ENCODE measurements around the gene C1orf198.

C1orf198 gene

DNA sequence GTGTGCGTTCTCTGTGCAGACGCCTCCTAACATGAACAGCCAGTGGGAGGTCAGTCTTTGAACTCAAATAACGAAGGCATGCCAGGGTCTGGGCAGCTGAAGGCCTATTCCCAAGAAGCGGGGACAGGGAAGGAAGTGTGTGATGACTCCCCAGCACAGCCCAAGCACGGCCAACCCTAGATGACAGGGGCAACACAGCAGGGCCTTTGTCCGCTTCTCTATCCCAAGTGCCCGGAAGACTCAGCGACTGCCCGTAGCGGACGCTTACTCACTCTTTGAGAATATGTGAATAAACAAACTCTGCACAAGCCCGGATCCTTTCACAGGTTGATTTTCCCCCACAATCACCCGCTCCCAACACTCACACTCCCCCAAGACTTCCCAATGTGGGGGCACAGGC is 11.2 kb downstream of the C1orf198 start:
- Histone ChIP-seq H3K79me2 (ENCODE audit: control insufficient read depth, low read length) (no peaks in the 10 kb centered on the region), H3K9me3 (ENCODE audit: control insufficient read depth, insufficient read depth, low read length) (no peaks in the 10 kb centered on the region), H3K36me3 (ENCODE audit: control insufficient read depth, low read length) (no peaks in the 10 kb centered on the region), H4K20me1 (ENCODE audit: control insufficient read depth, insufficient read depth, low read depth, low read length) (no peaks in the 10 kb centered on the region), H3K4me1 (ENCODE audit: control insufficient read depth, low read length) (no peaks in the 10 kb centered on the region), H3K4me3 (ENCODE audit: low read length) (no peak overlapping the region), H3K9me2 (replicated peaks; ENCODE audit: control insufficient read depth, low read length) (no peaks in the 10 kb centered on the region), H3F3A (ENCODE audit: control insufficient read depth, insufficient read depth) (no peaks in the 10 kb centered on the region), H3K27ac (ENCODE audit: low read depth, low read length) (no peak overlapping the region), H3K27me3 (ENCODE audit: control insufficient read depth, low read length) (no peaks in the 10 kb centered on the region), H3K4me2 (ENCODE audit: low read length) (no peak overlapping the region)
- no peak for TF ChIP-seq EZH2phosphoT487 (IDR thresholded peaks at IDR 0.05; ENCODE audit: borderline replicate concordance, low read length)
- TF ChIP-seq, protein P1, sequence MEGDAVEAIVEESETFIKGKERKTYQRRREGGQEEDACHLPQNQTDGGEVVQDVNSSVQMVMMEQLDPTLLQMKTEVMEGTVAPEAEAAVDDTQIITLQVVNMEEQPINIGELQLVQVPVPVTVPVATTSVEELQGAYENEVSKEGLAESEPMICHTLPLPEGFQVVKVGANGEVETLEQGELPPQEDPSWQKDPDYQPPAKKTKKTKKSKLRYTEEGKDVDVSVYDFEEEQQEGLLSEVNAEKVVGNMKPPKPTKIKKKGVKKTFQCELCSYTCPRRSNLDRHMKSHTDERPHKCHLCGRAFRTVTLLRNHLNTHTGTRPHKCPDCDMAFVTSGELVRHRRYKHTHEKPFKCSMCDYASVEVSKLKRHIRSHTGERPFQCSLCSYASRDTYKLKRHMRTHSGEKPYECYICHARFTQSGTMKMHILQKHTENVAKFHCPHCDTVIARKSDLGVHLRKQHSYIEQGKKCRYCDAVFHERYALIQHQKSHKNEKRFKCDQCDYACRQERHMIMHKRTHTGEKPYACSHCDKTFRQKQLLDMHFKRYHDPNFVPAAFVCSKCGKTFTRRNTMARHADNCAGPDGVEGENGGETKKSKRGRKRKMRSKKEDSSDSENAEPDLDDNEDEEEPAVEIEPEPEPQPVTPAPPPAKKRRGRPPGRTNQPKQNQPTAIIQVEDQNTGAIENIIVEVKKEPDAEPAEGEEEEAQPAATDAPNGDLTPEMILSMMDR (IDR thresholded peaks at IDR 0.05; ENCODE audit: low read depth, low read length, poor library complexity, severe bottlenecking) = no peak

DNA sequence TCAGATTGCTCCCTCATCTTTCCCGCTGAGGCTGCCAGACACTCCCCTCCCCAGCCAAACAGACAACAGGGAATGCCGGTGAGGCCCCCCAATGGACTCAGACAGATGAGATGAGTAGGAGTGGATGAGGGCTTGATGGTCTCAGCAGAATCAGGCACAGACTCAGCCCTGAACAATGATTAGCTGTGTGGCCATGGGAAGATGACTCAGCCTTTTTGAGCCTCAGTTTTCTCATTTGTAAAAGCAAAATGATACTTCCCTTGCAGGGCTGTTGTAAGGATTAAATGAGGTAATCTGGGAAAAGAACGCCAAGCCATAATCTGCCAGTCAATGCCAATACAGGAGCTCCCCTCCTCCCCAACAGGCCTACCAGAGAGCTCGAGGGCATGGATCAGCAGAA is 12.4 kb downstream of the C1orf198 start:
- H3K9me2 ChIP-seq (replicated peaks; ENCODE audit: control insufficient read depth, low read length) = no peaks in the 10 kb centered on the region

DNA sequence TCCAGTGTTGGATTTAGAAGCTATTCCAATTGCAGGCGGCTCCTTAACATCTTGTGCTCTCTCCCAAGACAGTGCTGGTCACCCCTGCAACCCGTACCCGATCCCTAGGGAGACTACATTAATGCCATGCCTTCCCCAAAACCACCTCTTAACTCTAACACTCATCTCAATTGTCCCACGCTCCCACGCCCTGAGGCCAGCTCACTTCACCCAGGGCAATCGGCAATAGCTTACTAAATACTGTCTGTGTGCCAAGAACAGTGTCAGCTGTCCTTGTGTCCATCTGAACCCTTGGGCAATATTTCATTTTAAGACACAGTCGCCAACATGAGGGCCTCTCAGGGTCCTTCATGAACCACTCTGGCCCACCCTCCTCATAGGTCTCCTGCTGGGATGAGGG is 13.9 kb downstream of the C1orf198 start:
- H3K4me1 ChIP-seq (ENCODE audit: control insufficient read depth, low read length) = no peaks in the 10 kb centered on the region
- TF ChIP-seq, protein P1 (IDR thresholded peaks at IDR 0.05; ENCODE audit: low read depth, low read length, poor library complexity, severe bottlenecking) = no peak
- no peak for TF ChIP-seq EZH2phosphoT487 (IDR thresholded peaks at IDR 0.05; ENCODE audit: borderline replicate concordance, low read length)
- no peaks in the 10 kb centered on the region for H3K9me2 ChIP-seq (replicated peaks; ENCODE audit: control insufficient read depth, low read length)
- no peaks in the 10 kb centered on the region for H3K9me3 ChIP-seq (ENCODE audit: control insufficient read depth, insufficient read depth, low read length)
- H3K27ac ChIP-seq (ENCODE audit: low read depth, low read length) = no peak overlapping the region
- H3K79me2 ChIP-seq (ENCODE audit: control insufficient read depth, low read length) = no peaks in the 10 kb centered on the region
- H4K20me1 ChIP-seq (ENCODE audit: control insufficient read depth, insufficient read depth, low read depth, low read length) = no peaks in the 10 kb centered on the region
- H3F3A ChIP-seq (ENCODE audit: control insufficient read depth, insufficient read depth) = no peaks in the 10 kb centered on the region
- H3K27me3 ChIP-seq (ENCODE audit: control insufficient read depth, low read length) = no peaks in the 10 kb centered on the region
- H3K4me2 ChIP-seq (ENCODE audit: low read length) = no peak overlapping the region
- H3K4me3 ChIP-seq (ENCODE audit: low read length) = no peak overlapping the region
- H3K36me3 ChIP-seq (ENCODE audit: control insufficient read depth, low read length) = no peaks in the 10 kb centered on the region

More for the DNA sequence above, 12.4 kb downstream of the C1orf198 start:
- H3K4me3 ChIP-seq (ENCODE audit: low read length) = no peak overlapping the region
- H3K27ac ChIP-seq (ENCODE audit: low read depth, low read length) = no peak overlapping the region
- no peaks in the 10 kb centered on the region for H3K9me3 ChIP-seq (ENCODE audit: control insufficient read depth, insufficient read depth, low read length)
- H3K4me1 ChIP-seq (ENCODE audit: control insufficient read depth, low read length) = no peaks in the 10 kb centered on the region
- no peaks in the 10 kb centered on the region for H3F3A ChIP-seq (ENCODE audit: control insufficient read depth, insufficient read depth)
- H3K27me3 ChIP-seq (ENCODE audit: control insufficient read depth, low read length) = no peaks in the 10 kb centered on the region
- TF ChIP-seq EZH2phosphoT487 (IDR thresholded peaks at IDR 0.05; ENCODE audit: borderline replicate concordance, low read length) = no peak
- TF ChIP-seq, protein P1 (IDR thresholded peaks at IDR 0.05; ENCODE audit: low read depth, low read length, poor library complexity, severe bottlenecking) = no peak
- H3K79me2 ChIP-seq (ENCODE audit: control insufficient read depth, low read length) = no peaks in the 10 kb centered on the region
- H3K4me2 ChIP-seq (ENCODE audit: low read length) = no peak overlapping the region
- H4K20me1 ChIP-seq (ENCODE audit: control insufficient read depth, insufficient read depth, low read depth, low read length) = no peaks in the 10 kb centered on the region
- H3K36me3 ChIP-seq (ENCODE audit: control insufficient read depth, low read length) = no peaks in the 10 kb centered on the region

DNA sequence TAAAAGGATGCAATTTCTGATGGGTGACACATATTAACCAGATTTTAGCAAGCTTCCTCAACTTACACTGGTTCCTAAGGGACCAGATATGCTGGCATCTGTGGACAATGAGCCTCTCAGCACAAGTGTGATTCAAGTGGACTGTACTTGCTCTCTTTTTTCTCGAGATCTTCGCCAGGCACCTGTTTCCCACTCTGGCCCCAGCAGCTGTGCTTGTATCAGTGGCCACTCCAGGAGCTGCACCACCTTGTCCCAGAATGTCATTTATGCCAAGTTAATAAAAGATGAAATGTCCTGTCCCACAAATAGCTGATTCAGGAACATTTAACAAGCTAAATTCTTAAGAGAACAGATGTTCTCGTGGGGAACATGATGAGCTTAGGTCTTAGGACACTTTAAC is 14.6 kb downstream of the C1orf198 start:
- Histone ChIP-seq H3K4me1 (ENCODE audit: control insufficient read depth, low read length) (no peaks in the 10 kb centered on the region), H3F3A (ENCODE audit: control insufficient read depth, insufficient read depth) (no peaks in the 10 kb centered on the region), H3K79me2 (ENCODE audit: control insufficient read depth, low read length) (no peaks in the 10 kb centered on the region)

More for the DNA sequence above, 14.6 kb downstream of the C1orf198 start:
- H3K27me3 ChIP-seq (ENCODE audit: control insufficient read depth, low read length) = no peaks in the 10 kb centered on the region
- no peaks in the 10 kb centered on the region for H3K9me2 ChIP-seq (replicated peaks; ENCODE audit: control insufficient read depth, low read length)
- H4K20me1 ChIP-seq (ENCODE audit: control insufficient read depth, insufficient read depth, low read depth, low read length) = no peaks in the 10 kb centered on the region
- H3K27ac ChIP-seq (ENCODE audit: low read depth, low read length) = no peak overlapping the region
- no peaks in the 10 kb centered on the region for H3K9me3 ChIP-seq (ENCODE audit: control insufficient read depth, insufficient read depth, low read length)
- no peak overlapping the region for H3K4me3 ChIP-seq (ENCODE audit: low read length)
- TF ChIP-seq EZH2phosphoT487 (IDR thresholded peaks at IDR 0.05; ENCODE audit: borderline replicate concordance, low read length) = no peak
- TF ChIP-seq, protein P1 (IDR thresholded peaks at IDR 0.05; ENCODE audit: low read depth, low read length, poor library complexity, severe bottlenecking) = no peak
- no peak overlapping the region for H3K4me2 ChIP-seq (ENCODE audit: low read length)
- no peaks in the 10 kb centered on the region for H3K36me3 ChIP-seq (ENCODE audit: control insufficient read depth, low read length)
